Activated CD8-positive, alpha-beta T cell treated with anti-CD3 and anti-CD28 coated beads for 36 hours (primary cell): ENCODE results near the gene VIPR2. TPM values are rescaled to one million over a fixed set of nuclear protein-coding genes. Genes with fewer than 3 reads are reported as not detected.

ENCODE experiments used
- ATAC-seq: fragments of 200-7000 bp; cut with Tn5 transposase; one replicate; pipeline ENCODE4 v1.10.0; 2021; ENCODE audit warnings: mild to moderate bottlenecking, moderate library complexity
- CTCF ChIA-PET: fragments of 350-600 bp; sonication (Branson Sonifier 250); formaldehyde crosslinking; loops from one replicate; lab custom pipeline; 2021; ENCODE audit warnings: antibody characterized with exemption; lab: Charles Lee
- POLR2A ChIA-PET: fragments of 350-600 bp; sonication (Branson Sonifier 250); formaldehyde crosslinking; loops from one replicate; lab custom pipeline; 2021; ENCODE audit warnings: antibody characterized with exemption; lab: Charles Lee
- DNase-seq: peaks from one replicate; pipeline ENCODE4 v3.0.0-alpha.2; 2020
- H3K27ac Mint-ChIP-seq: one replicate; pipeline ENCODE4 v1.8.0; 2021; ENCODE audit warnings: mild to moderate bottlenecking, mixed read lengths
- H3K27me3 Mint-ChIP-seq: one replicate; pipeline ENCODE4 v1.8.0; 2021; ENCODE audit warnings: mixed read lengths
- H3K36me3 Mint-ChIP-seq: one replicate; pipeline ENCODE4 v1.8.0; 2021; ENCODE audit warnings: low read depth, mixed read lengths
- H3K4me1 Mint-ChIP-seq: one replicate; pipeline ENCODE4 v1.8.0; 2021; ENCODE audit warnings: low read depth, mixed read lengths
- H3K4me3 Mint-ChIP-seq: one replicate; pipeline ENCODE4 v1.8.0; 2021; ENCODE audit warnings: mild to moderate bottlenecking, moderate library complexity, mixed read lengths
- H3K9me3 Mint-ChIP-seq: one replicate; pipeline ENCODE4 v1.8.0; 2021; ENCODE audit warnings: mixed read lengths
- CTCF ChIP-seq: fragments of 200-600 bp; IDR thresholded peaks from one replicate; pipeline ENCODE4 v1.8.0; 2022; ENCODE audit warnings: antibody characterized with exemption, mild to moderate bottlenecking
- intact Hi-C: fragments of 100-400 bp; cut with micrococcal nuclease; formaldehyde crosslinking; loops from one replicate; pipeline ENCODE4 v1.10.0; 2022
- total RNA-seq, 2 experiments: library from RNA; stranded (reverse); gene quantifications; one replicate each; pipeline ENCODE4 v1.2.3, GENCODE V29; 2021

The VIPR2 gene
- total RNA-seq, 2 experiments from 2014 or later, result 0.09 TPM; not detected in 1

DNA sequence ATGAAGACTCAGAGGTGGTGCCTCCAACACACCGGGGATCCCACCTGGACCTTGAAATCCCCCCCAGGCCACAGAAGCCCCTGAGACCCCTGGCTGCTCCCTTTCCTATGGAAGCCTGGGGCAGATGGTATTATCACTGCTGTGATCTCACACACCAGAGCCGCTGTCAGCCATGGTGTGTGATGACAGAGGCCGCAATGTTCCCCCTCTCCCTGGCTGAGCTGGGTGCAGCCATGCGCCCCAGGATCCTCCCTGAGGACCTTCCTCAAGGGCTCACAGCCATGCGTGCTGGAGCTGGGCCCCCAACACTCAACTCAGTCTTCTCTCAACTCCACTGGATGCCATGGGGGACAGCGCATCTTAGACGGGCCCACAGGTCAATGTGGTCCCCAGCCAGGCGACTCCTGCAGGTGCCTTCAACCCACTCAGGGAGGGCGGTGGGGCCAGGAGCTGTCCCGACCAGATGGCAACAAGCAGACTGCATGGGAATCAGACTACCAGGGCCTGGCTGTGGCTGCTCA, 44.9 kb downstream of the VIPR2 start:
- H3K9me3 Mint-ChIP-seq, result no peaks in the 10 kb centered on the region
- DNase-seq (no peak), ATAC-seq (no peak)
- TF ChIP-seq CTCF, result no peak
- ChIA-PET CTCF (no interaction called here), POLR2A (no interaction called here)
- no peak overlapping the region for H3K4me3 Mint-ChIP-seq
- intact Hi-C loops, result no loop called here
- no peak overlapping the region for H3K27ac Mint-ChIP-seq
- H3K36me3 Mint-ChIP-seq, result no peaks in the 10 kb centered on the region
- no peaks in the 10 kb centered on the region for H3K4me1 Mint-ChIP-seq
- H3K27me3 Mint-ChIP-seq, result no peaks in the 10 kb centered on the region

DNA sequence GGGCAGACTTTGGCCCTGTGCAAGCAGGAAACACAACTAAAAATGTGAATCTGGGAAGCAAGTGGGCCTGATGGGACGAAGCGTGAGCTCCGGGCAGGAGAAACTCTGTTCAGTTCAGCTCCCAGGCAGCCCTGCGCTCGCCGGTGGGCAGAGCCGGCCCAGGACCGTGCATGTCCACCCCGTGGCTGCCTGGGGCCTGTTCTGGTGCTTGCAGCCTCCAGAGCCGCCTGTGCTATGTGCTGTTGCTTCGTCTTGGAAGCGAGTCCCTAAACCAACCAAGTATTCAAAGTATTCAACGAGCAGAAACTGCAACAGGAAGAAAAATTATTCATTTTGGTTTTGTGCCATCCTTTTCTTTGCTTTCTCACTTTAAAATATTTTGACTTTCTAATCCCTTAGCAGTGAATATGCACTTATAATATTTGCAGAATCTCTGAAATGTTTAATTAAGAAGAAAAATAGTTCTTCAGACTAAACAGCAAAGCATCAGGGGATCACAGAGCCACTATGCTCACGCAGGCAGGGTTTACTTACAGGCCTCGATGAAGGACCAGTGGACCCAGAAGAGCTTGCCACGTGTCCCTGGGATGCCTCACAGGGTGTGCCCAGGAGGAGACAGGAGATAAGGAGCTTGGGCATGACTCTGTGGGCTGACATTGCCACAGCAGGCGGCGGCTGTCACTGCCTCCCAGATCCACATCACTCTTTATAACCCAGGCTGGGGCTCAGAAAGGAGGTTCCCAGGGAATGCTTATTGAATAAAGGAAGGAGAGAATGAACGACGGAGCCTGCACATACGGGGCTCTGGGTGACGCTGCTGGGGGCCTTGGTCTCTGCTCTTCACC, 45.6 kb downstream of the VIPR2 start:
- Mint-ChIP-seq H3K4me3 (no peak overlapping the region), H3K27me3 (no peaks in the 10 kb centered on the region), H3K4me1 (no peaks in the 10 kb centered on the region), H3K9me3 (no peaks in the 10 kb centered on the region), H3K27ac (no peak overlapping the region), H3K36me3 (no peaks in the 10 kb centered on the region)
- intact Hi-C loops, result no loop called here
- TF ChIP-seq CTCF, result no peak
- ChIA-PET POLR2A (no interaction called here), CTCF (interaction anchor here (1.6 kb wide), 1 partner anchor 51 kb away, joined by 3 read pairs; no protein-coding TSS in a partner anchor)
- ATAC-seq (no peak), DNase-seq (no peak)

- no peak for TF ChIP-seq CTCF
- Mint-ChIP-seq H3K4me1 (no peaks in the 10 kb centered on the region), H3K27me3 (no peaks in the 10 kb centered on the region), H3K27ac (no peak overlapping the region), H3K4me3 (no peak overlapping the region), H3K36me3 (no peaks in the 10 kb centered on the region), H3K9me3 (no peaks in the 10 kb centered on the region)
- POLR2A ChIA-PET, result no interaction called here
- intact Hi-C loops, result no loop called here
- CTCF ChIA-PET, result interaction anchor here (1.6 kb wide), 1 partner anchor 50 kb away, joined by 3 read pairs; no protein-coding TSS in a partner anchor
- no peak for ATAC-seq
- no peak for DNase-seq
These were observed 46.3 kb downstream of the VIPR2 start for GRCh38 chr7:159098424-159098786.

DNA sequence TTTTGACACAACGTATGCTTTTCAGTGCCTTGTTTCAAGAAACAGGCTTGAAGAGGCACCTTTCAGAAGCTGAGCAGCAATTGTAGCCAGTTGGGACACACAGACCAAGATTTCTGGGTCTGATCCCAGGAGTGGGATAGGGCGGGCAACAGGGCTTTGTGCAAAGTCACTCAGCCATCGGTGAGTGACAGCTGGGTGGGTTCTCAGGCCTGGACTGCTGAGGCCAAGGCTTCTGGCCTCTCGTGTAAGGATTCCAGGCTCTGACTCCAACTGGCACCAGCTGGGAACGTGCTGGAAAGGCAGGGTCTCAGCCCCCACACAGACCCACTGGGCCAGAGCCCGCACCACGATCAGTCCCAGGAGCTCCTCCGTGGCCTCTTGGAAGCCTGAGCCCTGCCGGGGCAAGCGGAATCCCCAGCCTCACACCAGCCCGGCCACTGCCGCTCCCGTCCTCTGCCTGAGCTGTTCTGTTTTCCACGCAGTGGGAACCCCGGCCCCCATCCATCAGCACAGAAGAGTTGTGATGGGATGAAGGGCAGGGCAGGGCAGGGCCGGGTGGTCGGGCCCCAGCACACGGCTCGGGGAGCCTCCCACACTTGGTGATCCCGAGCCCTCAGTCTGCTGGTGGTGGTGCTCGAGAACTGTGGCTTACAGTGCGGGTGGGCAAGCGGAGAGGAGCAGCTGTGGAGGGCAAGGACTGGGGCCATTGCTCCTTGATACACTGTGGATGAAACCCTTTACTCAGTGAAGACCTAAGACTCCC, 46.8 kb downstream of the VIPR2 start:
- intact Hi-C loops, result no loop called here
- Mint-ChIP-seq H3K36me3 (no peaks in the 10 kb centered on the region), H3K27me3 (no peaks in the 10 kb centered on the region), H3K27ac (no peak overlapping the region), H3K4me3 (no peak overlapping the region), H3K9me3 (no peaks in the 10 kb centered on the region), H3K4me1 (no peaks in the 10 kb centered on the region)
- TF ChIP-seq CTCF, result no peak
- DNase-seq (no peak), ATAC-seq (no peak)
- ChIA-PET CTCF (interaction anchor here (1.6 kb wide), 1 partner anchor 50 kb away, joined by 3 read pairs; no protein-coding TSS in a partner anchor), POLR2A (no interaction called here)
